ENCODE results near the gene CKAP5.

DNA sequence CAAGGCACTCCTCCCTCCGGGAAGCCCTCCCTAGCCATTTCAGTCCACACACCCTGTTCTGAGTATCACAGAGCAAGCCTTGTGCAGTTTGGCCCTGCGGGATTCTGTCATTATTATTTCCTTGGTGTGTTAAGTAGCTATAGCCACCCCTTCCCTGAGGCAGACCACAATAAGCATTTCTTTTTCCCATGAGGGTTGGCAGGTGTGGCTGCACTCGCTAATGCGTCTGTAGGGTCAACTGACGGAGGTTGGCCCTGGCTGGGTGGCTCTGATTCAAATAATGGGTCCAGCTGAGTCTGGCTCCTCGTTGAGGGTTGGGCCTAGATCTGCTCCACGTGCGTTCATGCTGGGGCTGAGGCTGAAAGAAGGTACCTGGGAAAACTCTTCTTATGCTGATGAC is 122.0 kb downstream of the CKAP5 start:
- TF ChIP-seq EZH2 (IDR thresholded peaks at IDR 0.05) (no peak), POLR2AphosphoS5 (IDR thresholded peaks at IDR 0.05; ENCODE audit: borderline replicate concordance, low read depth, low read length) (no peak)

All from SK-N-MC (cell line).